Erythroblast (primary cell): ENCODE measurements around the gene RBMY1A1.
"Not testable (repeated sequence)": the region's sequence is repeated elsewhere in the genome, so short reads cannot be mapped to it uniquely, and the experiment has no call there.

ENCODE experiments used
- DNase-seq, 2 experiments: peaks; one replicate each; lab custom pipeline; 2025; lab: John Stamatoyannopoulos, UW
- GATA1 ChIP-seq: IDR thresholded peaks from 2 replicates; pipeline ENCODE4 v1.6.1; 2011; ENCODE audit warnings: low read depth, mild to moderate bottlenecking, control low read depth, low read length, moderate library complexity
- POLR2A ChIP-seq: IDR thresholded peaks from 2 replicates; pipeline ENCODE4 v1.6.1; 2011; ENCODE audit warnings: mild to moderate bottlenecking, low read length

Gene RBMY1A1

GRCh38 chrY:21534579-21534978, at the start of gene RBMY1A1:
RBMY1A1 (plus strand) TSS chrY:21534879; CDS start chrY:21536892, 2,013 bp downstream.
- DNase-seq: not testable (repeated sequence)

GRCh38 chrY:21511038-21511437, 23.6 kb upstream of the RBMY1A1 start, which contains the start of gene RBMY1B:
RBMY1B (plus strand) TSS chrY:21511338; CDS start chrY:21513351, 2,013 bp downstream.
- not testable (repeated sequence) for DNase-seq

- DNase-seq: not testable (repeated sequence)
Measured at GRCh38 chrY:21559316-21559984, 24.8 kb downstream of the RBMY1A1 start.

GRCh38 chrY:21585449-21585848, 50.8 kb downstream of the RBMY1A1 start:
- no peak for DNase-seq
- TF ChIP-seq POLR2A (no peak), GATA1 (no peak)

- not testable (repeated sequence) for DNase-seq
Measured at GRCh38 chrY:21586454-21586853, 51.8 kb downstream of the RBMY1A1 start.

GRCh38 chrY:21592059-21592458, 57.4 kb downstream of the RBMY1A1 start:
- TF ChIP-seq GATA1: no peak
- TF ChIP-seq POLR2A: no peak
- DNase-seq: no peak

- DNase-seq: not testable (repeated sequence)
Measured at GRCh38 chrY:21596287-21596686, 61.6 kb downstream of the RBMY1A1 start.
